GM18867 (cell line): ENCODE results near the gene ABCA2.

Experiments used
- ATAC-seq: cut with Tn5 transposase; IDR thresholded peaks from one replicate; pipeline ENCODE4 v1.9.1; 2021; ENCODE audit warnings: mild to moderate bottlenecking, moderate library complexity; ENCODE audit not compliant: unreplicated experiment

Gene ABCA2

GRCh38 chr9:137027369-137028262 lies at the start of gene ABCA2:
TSS of gene ABCA2 (minus strand) at chr9:137028237. CDS start at chr9:137028140, 97 bp downstream.
- no peak for ATAC-seq

GRCh38 chr9:137077010-137077747 lies 49.1 kb upstream of the ABCA2 start, which contains the start of gene UAP1L1:
TSS of gene UAP1L1 (plus strand) at chr9:137077517. CDS start at chr9:137077533, 16 bp downstream.
- ATAC-seq, result peak; percentile 54

GRCh38 chr9:137076636-137077009 lies 48.6 kb upstream of the ABCA2 start:
- ATAC-seq, result no peak

- ATAC-seq, result no peak
Measured at GRCh38 chr9:137075275-137075775, 47.3 kb upstream of the ABCA2 start.

- ATAC-seq, result no peak
Measured at GRCh38 chr9:137074657-137075274, 46.7 kb upstream of the ABCA2 start.

GRCh38 chr9:137073992-137074399 lies 46.0 kb upstream of the ABCA2 start:
- ATAC-seq, result no peak

GRCh38 chr9:137071282-137071681 lies 43.2 kb upstream of the ABCA2 start:
- ATAC-seq, result no peak

- ATAC-seq, result no peak
Measured at GRCh38 chr9:137070906-137071275, 42.9 kb upstream of the ABCA2 start.

- ATAC-seq, result peak; percentile 72
Measured at GRCh38 chr9:137070201-137070905, 42.3 kb upstream of the ABCA2 start, which contains the start of gene SAPCD2. TSS of gene SAPCD2 (minus strand) at chr9:137070557. CDS start at chr9:137070460, 97 bp downstream.

- ATAC-seq, result peak; percentile 4
Measured at GRCh38 chr9:137069508-137070091, 41.6 kb upstream of the ABCA2 start.

- no peak for ATAC-seq
Measured at GRCh38 chr9:137068539-137069507, 40.8 kb upstream of the ABCA2 start.

GRCh38 chr9:137067860-137068538 lies 40.0 kb upstream of the ABCA2 start:
- peak; percentile 40 for ATAC-seq

- ATAC-seq, result no peak
Measured at GRCh38 chr9:137066096-137066861, 38.2 kb upstream of the ABCA2 start.

- no peak for ATAC-seq
Measured at GRCh38 chr9:137065336-137065967, 37.4 kb upstream of the ABCA2 start.

GRCh38 chr9:137064880-137065164 lies 36.8 kb upstream of the ABCA2 start:
- no peak for ATAC-seq

- no peak for ATAC-seq
Measured at GRCh38 chr9:137064027-137064879, 36.2 kb upstream of the ABCA2 start.
